ENCODE results near the gene CIAO3.
"Not testable (repeated sequence)": the region's sequence is repeated elsewhere in the genome, so short reads cannot be mapped to it uniquely, and the experiment has no call there.

The CIAO3 gene

GRCh38 chr16:754656-755055 is 13.9 kb upstream of the CIAO3 start:
- WGBS, 2 experiments (ENCODE audit: insufficient coverage in 2 of 2) = 69 to 87% methylated on average over 5 to 7 of the region's 11 CpGs
- Histone ChIP-seq H3K9me3 (ENCODE audit: control insufficient read depth, low read length) (peaks cover 4% of the 10 kb centered on the region), H3K4me1 (ENCODE audit: control insufficient read depth, insufficient read depth, low read length, poor library complexity, severe bottlenecking) (no peaks in the 10 kb centered on the region)

GRCh38 chr16:754121-754607 is 13.4 kb upstream of the CIAO3 start:
- not testable (repeated sequence) for H3K27ac ChIP-seq (ENCODE audit: low read depth, low read length, severe bottlenecking); H3K4me3 ChIP-seq (ENCODE audit: extremely low read depth, insufficient read depth, low read length, poor library complexity, severe bottlenecking); H3K4me1 ChIP-seq (ENCODE audit: control insufficient read depth, insufficient read depth, low read length, poor library complexity, severe bottlenecking); H3K36me3 ChIP-seq (ENCODE audit: control insufficient read depth, insufficient read depth, low read length); H3K9me3 ChIP-seq (ENCODE audit: control insufficient read depth, low read length)
- WGBS, 2 experiments (ENCODE audit: insufficient coverage in 2 of 2) = 89 to 93% methylated on average over 10 to 11 of the region's 11 CpGs

More at GRCh38 chr16:754656-755055, 13.9 kb upstream of the CIAO3 start:
- no peak overlapping the region for H3K4me3 ChIP-seq (ENCODE audit: extremely low read depth, insufficient read depth, low read length, poor library complexity, severe bottlenecking)
- no peak overlapping the region for H3K27ac ChIP-seq (ENCODE audit: low read depth, low read length, severe bottlenecking)
- H3K36me3 ChIP-seq (ENCODE audit: control insufficient read depth, insufficient read depth, low read length) = no peaks in the 10 kb centered on the region

GRCh38 chr16:752007-752312 is 11.2 kb upstream of the CIAO3 start:
- Histone ChIP-seq H3K36me3 (ENCODE audit: control insufficient read depth, insufficient read depth, low read length) (no peaks in the 10 kb centered on the region), H3K9me3 (ENCODE audit: control insufficient read depth, low read length) (peaks cover 4% of the 10 kb centered on the region), H3K4me3 (ENCODE audit: extremely low read depth, insufficient read depth, low read length, poor library complexity, severe bottlenecking) (no peak overlapping the region), H3K27ac (ENCODE audit: low read depth, low read length, severe bottlenecking) (no peak overlapping the region), H3K4me1 (ENCODE audit: control insufficient read depth, insufficient read depth, low read length, poor library complexity, severe bottlenecking) (no peaks in the 10 kb centered on the region)
- WGBS, 2 experiments (ENCODE audit: insufficient coverage in 2 of 2) = 28 to 34% methylated on average over 7 to 10 of the region's 10 CpGs

- no peaks in the 10 kb centered on the region for H3K4me1 ChIP-seq (ENCODE audit: control insufficient read depth, insufficient read depth, low read length, poor library complexity, severe bottlenecking)
- no peak overlapping the region for H3K4me3 ChIP-seq (ENCODE audit: extremely low read depth, insufficient read depth, low read length, poor library complexity, severe bottlenecking)
- no peak overlapping the region for H3K27ac ChIP-seq (ENCODE audit: low read depth, low read length, severe bottlenecking)
- peaks cover 2% of the 10 kb centered on the region for H3K9me3 ChIP-seq (ENCODE audit: control insufficient read depth, low read length)
- 72 to 73% methylated on average over 28 to 31 of the region's 39 CpGs for WGBS, 2 experiments (ENCODE audit: insufficient coverage in 2 of 2)
- no peaks in the 10 kb centered on the region for H3K36me3 ChIP-seq (ENCODE audit: control insufficient read depth, insufficient read depth, low read length)
These were observed 10.6 kb upstream of the CIAO3 start for GRCh38 chr16:751152-752006.

- Histone ChIP-seq H3K9me3 (ENCODE audit: control insufficient read depth, low read length) (no peaks in the 10 kb centered on the region), H3K36me3 (ENCODE audit: control insufficient read depth, insufficient read depth, low read length) (no peaks in the 10 kb centered on the region), H3K4me1 (ENCODE audit: control insufficient read depth, insufficient read depth, low read length, poor library complexity, severe bottlenecking) (no peaks in the 10 kb centered on the region), H3K4me3 (ENCODE audit: extremely low read depth, insufficient read depth, low read length, poor library complexity, severe bottlenecking) (no peak overlapping the region), H3K27ac (ENCODE audit: low read depth, low read length, severe bottlenecking) (no peak overlapping the region)
- 77 to 88% methylated on average over 8 to 9 of the region's 9 CpGs for WGBS, 2 experiments (ENCODE audit: insufficient coverage in 2 of 2)
These were observed 9.7 kb upstream of the CIAO3 start for GRCh38 chr16:750485-750884.

GRCh38 chr16:749010-749409 is 8.2 kb upstream of the CIAO3 start:
- Histone ChIP-seq H3K9me3 (ENCODE audit: control insufficient read depth, low read length) (no peaks in the 10 kb centered on the region), H3K4me1 (ENCODE audit: control insufficient read depth, insufficient read depth, low read length, poor library complexity, severe bottlenecking) (no peaks in the 10 kb centered on the region), H3K27ac (ENCODE audit: low read depth, low read length, severe bottlenecking) (no peak overlapping the region), H3K4me3 (ENCODE audit: extremely low read depth, insufficient read depth, low read length, poor library complexity, severe bottlenecking) (no peak overlapping the region), H3K36me3 (ENCODE audit: control insufficient read depth, insufficient read depth, low read length) (no peaks in the 10 kb centered on the region)
- 92 to 96% methylated on average over 5 of the region's 6 CpGs for WGBS, 2 experiments (ENCODE audit: insufficient coverage in 2 of 2)

GRCh38 chr16:747978-748746 is 7.4 kb upstream of the CIAO3 start:
- Histone ChIP-seq H3K36me3 (ENCODE audit: control insufficient read depth, insufficient read depth, low read length) (no peaks in the 10 kb centered on the region), H3K4me3 (ENCODE audit: extremely low read depth, insufficient read depth, low read length, poor library complexity, severe bottlenecking) (no peak overlapping the region), H3K27ac (ENCODE audit: low read depth, low read length, severe bottlenecking) (no peak overlapping the region), H3K4me1 (ENCODE audit: control insufficient read depth, insufficient read depth, low read length, poor library complexity, severe bottlenecking) (no peaks in the 10 kb centered on the region), H3K9me3 (ENCODE audit: control insufficient read depth, low read length) (no peaks in the 10 kb centered on the region)
- 91% methylated on average over 30 to 35 of the region's 39 CpGs for whole genome bisulfite sequencing, 2 experiments (ENCODE audit: insufficient coverage in 2 of 2)

GRCh38 chr16:746637-747036 is 5.8 kb upstream of the CIAO3 start:
- Histone ChIP-seq H3K9me3 (ENCODE audit: control insufficient read depth, low read length) (no peaks in the 10 kb centered on the region), H3K4me1 (ENCODE audit: control insufficient read depth, insufficient read depth, low read length, poor library complexity, severe bottlenecking) (no peaks in the 10 kb centered on the region), H3K27ac (ENCODE audit: low read depth, low read length, severe bottlenecking) (no peak overlapping the region), H3K36me3 (ENCODE audit: control insufficient read depth, insufficient read depth, low read length) (no peaks in the 10 kb centered on the region), H3K4me3 (ENCODE audit: extremely low read depth, insufficient read depth, low read length, poor library complexity, severe bottlenecking) (no peak overlapping the region)
- 90 to 94% methylated on average over 2 to 9 of the region's 13 CpGs for WGBS, 2 experiments (ENCODE audit: insufficient coverage in 2 of 2)

GRCh38 chr16:745739-746138 is 4.9 kb upstream of the CIAO3 start:
- H3K4me3 ChIP-seq (ENCODE audit: extremely low read depth, insufficient read depth, low read length, poor library complexity, severe bottlenecking) = no peak overlapping the region
- H3K4me1 ChIP-seq (ENCODE audit: control insufficient read depth, insufficient read depth, low read length, poor library complexity, severe bottlenecking) = no peaks in the 10 kb centered on the region
- H3K36me3 ChIP-seq (ENCODE audit: control insufficient read depth, insufficient read depth, low read length) = no peaks in the 10 kb centered on the region
- no peaks in the 10 kb centered on the region for H3K9me3 ChIP-seq (ENCODE audit: control insufficient read depth, low read length)
- WGBS, 2 experiments (ENCODE audit: insufficient coverage in 2 of 2) = 5 to 7% methylated on average over 6 to 10 of the region's 14 CpGs
- no peak overlapping the region for H3K27ac ChIP-seq (ENCODE audit: low read depth, low read length, severe bottlenecking)

GRCh38 chr16:743794-744500 is 3.1 kb upstream of the CIAO3 start:
- H3K4me1 ChIP-seq (ENCODE audit: control insufficient read depth, insufficient read depth, low read length, poor library complexity, severe bottlenecking) = no peaks in the 10 kb centered on the region
- no peaks in the 10 kb centered on the region for H3K9me3 ChIP-seq (ENCODE audit: control insufficient read depth, low read length)
- 87 to 95% methylated on average over 17 to 19 of the region's 21 CpGs for WGBS, 2 experiments (ENCODE audit: insufficient coverage in 2 of 2)
- H3K4me3 ChIP-seq (ENCODE audit: extremely low read depth, insufficient read depth, low read length, poor library complexity, severe bottlenecking) = no peak overlapping the region
- H3K27ac ChIP-seq (ENCODE audit: low read depth, low read length, severe bottlenecking) = no peak overlapping the region
- H3K36me3 ChIP-seq (ENCODE audit: control insufficient read depth, insufficient read depth, low read length) = peaks cover 5% of the 10 kb centered on the region

All from mesodermal cell (in vitro differentiated cells).